Central memory CD4-positive, alpha-beta T cell (primary cell): ENCODE measurements around the gene NISCH.

Source experiments
- DNase-seq: peaks from one replicate; pipeline ENCODE4 v3.0.0; 2022

The NISCH gene

GRCh38 chr3:52447512-52448355 is 7.7 kb upstream of the NISCH start:
- DNase-seq, result no peak

- no peak for DNase-seq
Measured at GRCh38 chr3:52450489-52451236, 4.7 kb upstream of the NISCH start.

- DNase-seq, result no peak
Measured at GRCh38 chr3:52451237-52452083, 3.9 kb upstream of the NISCH start.

- DNase-seq, result no peak
Measured at GRCh38 chr3:52452126-52452525, 3.3 kb upstream of the NISCH start.

- no peak for DNase-seq
Measured at GRCh38 chr3:52452570-52453221, 2.7 kb upstream of the NISCH start.

- DNase-seq, result no peak
Measured at GRCh38 chr3:52453496-52454249, 1.7 kb upstream of the NISCH start, which contains the start of gene TNNC1. TSS of gene TNNC1 (minus strand) at chr3:52454041. CDS start at chr3:52454015, 26 bp downstream.

GRCh38 chr3:52454250-52454937 is 1.0 kb upstream of the NISCH start:
- DNase-seq, result no peak

- DNase-seq, result no peak
Measured at GRCh38 chr3:52454938-52455282, 494 bp upstream of the NISCH start.

- no peak for DNase-seq
Measured at GRCh38 chr3:52456169-52456799, 880 bp downstream of the NISCH start.

GRCh38 chr3:52456800-52457183 is 1.4 kb downstream of the NISCH start:
- DNase-seq, result no peak

- no peak for DNase-seq
Measured at GRCh38 chr3:52458031-52458760, 2.8 kb downstream of the NISCH start.

GRCh38 chr3:52458770-52459545 is 3.6 kb downstream of the NISCH start:
- DNase-seq, result no peak

GRCh38 chr3:52461874-52462273 is 6.5 kb downstream of the NISCH start:
- DNase-seq, result no peak

- no peak for DNase-seq
Measured at GRCh38 chr3:52463416-52463815, 8.0 kb downstream of the NISCH start.

- no peak for DNase-seq
Measured at GRCh38 chr3:52468336-52468735, 12.9 kb downstream of the NISCH start.

- DNase-seq, result no peak
Measured at GRCh38 chr3:52469001-52469400, 13.6 kb downstream of the NISCH start.

GRCh38 chr3:52470920-52471319 is 15.5 kb downstream of the NISCH start:
- no peak for DNase-seq

- DNase-seq, result no peak
Measured at GRCh38 chr3:52471371-52472238, 16.2 kb downstream of the NISCH start.
